Mesenchymal stem cell (in vitro differentiated cells and primary cell): Measurements from ENCODE around the gene PIM1.
A peak's percentile ranks its signal among the peaks of the same experiment; 100 is the strongest.

Experiments
- DNase-seq: peaks from one replicate; pipeline ENCODE4 v3.0.0-alpha.2; 2013
- H2AFZ ChIP-seq: one replicate; pipeline ENCODE4 v1.6.1; 2013; ENCODE audit warnings: low read depth, mild to moderate bottlenecking, control low read depth, inconsistent platforms, low read length, moderate library complexity
- H2AK5ac ChIP-seq: 2 replicates; pipeline ENCODE4 v1.6.1; 2013; ENCODE audit warnings: low read length, moderate library complexity, mild to moderate bottlenecking, inconsistent platforms; ENCODE audit not compliant: severe bottlenecking
- H2BK120ac ChIP-seq: one replicate; pipeline ENCODE4 v1.6.1; 2013; ENCODE audit warnings: low read depth, mild to moderate bottlenecking, inconsistent platforms, low read length, moderate library complexity
- H2BK12ac ChIP-seq, 2 experiments: one replicate each; pipeline ENCODE4 v1.6.1; 2013; ENCODE audit warnings: inconsistent platforms in 2 of 2, low read length in 2 of 2, mild to moderate bottlenecking in 2 of 2, moderate library complexity in 2 of 2, control low read depth in 1 of 2
- H2BK15ac ChIP-seq: one replicate; pipeline ENCODE4 v1.6.1; 2013; ENCODE audit warnings: mild to moderate bottlenecking, low read depth, inconsistent platforms; ENCODE audit not compliant: poor library complexity, severe bottlenecking
- H2BK5ac ChIP-seq: 2 replicates; pipeline ENCODE4 v1.6.1; 2013; ENCODE audit warnings: low read depth, mild to moderate bottlenecking, low read length, control low read depth, inconsistent platforms; ENCODE audit not compliant: poor library complexity, severe bottlenecking
- H3K14ac ChIP-seq, 2 experiments: one replicate each; pipeline ENCODE4 v1.6.1; 2013; ENCODE audit warnings: inconsistent platforms in 2 of 2, low read length in 2 of 2, control low read depth in 1 of 2, mild to moderate bottlenecking in 1 of 2, moderate library complexity in 1 of 2
- H3K18ac ChIP-seq, 2 experiments: one replicate each; pipeline ENCODE4 v1.6.1; 2013; ENCODE audit warnings: inconsistent platforms in 2 of 2, low read length in 2 of 2, control low read depth in 1 of 2, low read depth in 1 of 2, mild to moderate bottlenecking in 1 of 2
- H3K23ac ChIP-seq, 2 experiments: one replicate each; pipeline ENCODE4 v1.6.1; 2013; ENCODE audit warnings: inconsistent platforms in 2 of 2, low read length in 2 of 2, mild to moderate bottlenecking in 2 of 2, moderate library complexity in 2 of 2, control low read depth in 1 of 2
- H3K27ac ChIP-seq: 2 replicates; pipeline ENCODE4 v1.5.1; 2013; ENCODE audit warnings: mild to moderate bottlenecking, moderate library complexity, low read length, control low read depth, inconsistent platforms; ENCODE audit not compliant: poor library complexity, severe bottlenecking
- H3K27me3 ChIP-seq, 2 experiments: 2 replicates each; pipeline versions ENCODE4 v1.6.1 to v1.7.0; 2013; ENCODE audit warnings: low read length in 2 of 2, mild to moderate bottlenecking in 2 of 2, moderate library complexity in 2 of 2, control low read depth in 1 of 2, inconsistent platforms in 1 of 2; ENCODE audit not compliant: control insufficient read depth in 1 of 2, insufficient read depth in 1 of 2
- H3K36me3 ChIP-seq, 2 experiments: 2 replicates each; pipeline versions ENCODE4 v1.6.1 to v1.7.0; 2013; ENCODE audit warnings: low read length in 2 of 2, control low read depth in 1 of 2, inconsistent platforms in 1 of 2, low read depth in 1 of 2, mild to moderate bottlenecking in 1 of 2; ENCODE audit not compliant: insufficient read depth in 2 of 2, control insufficient read depth in 1 of 2
- H3K4ac ChIP-seq, 2 experiments: one replicate each; pipeline ENCODE4 v1.6.1; 2013; ENCODE audit warnings: inconsistent platforms in 2 of 2, low read length in 2 of 2, mild to moderate bottlenecking in 2 of 2, moderate library complexity in 2 of 2, control low read depth in 1 of 2, low read depth in 1 of 2
- H3K4me1 ChIP-seq: 2 replicates; pipeline ENCODE4 v1.6.1; 2013; ENCODE audit warnings: low read depth, low read length, control low read depth; ENCODE audit not compliant: control insufficient read depth, insufficient read depth
- H3K4me2 ChIP-seq: 2 replicates; pipeline ENCODE4 v1.6.1; 2013; ENCODE audit warnings: low read length, mild to moderate bottlenecking, inconsistent platforms; ENCODE audit not compliant: poor library complexity, severe bottlenecking
- H3K4me3 ChIP-seq, 2 experiments: 2 replicates each; pipeline versions ENCODE4 v1.5.1 to v1.7.0; 2013; ENCODE audit warnings: low read length in 2 of 2, mild to moderate bottlenecking in 2 of 2, control low read depth in 1 of 2, low read depth in 1 of 2; ENCODE audit not compliant: insufficient read depth in 1 of 2
- H3K79me1 ChIP-seq: replicated peaks from 2 replicates; pipeline ENCODE4 v1.6.1; 2013; ENCODE audit warnings: mild to moderate bottlenecking, control low read depth, low read length, inconsistent platforms; ENCODE audit not compliant: poor library complexity, severe bottlenecking
- H3K9ac ChIP-seq: 2 replicates; pipeline ENCODE4 v1.7.0; 2013; ENCODE audit warnings: mild to moderate bottlenecking, low read length, moderate library complexity
- H3K9me3 ChIP-seq: 2 replicates; pipeline ENCODE4 v1.7.0; 2013; ENCODE audit warnings: mild to moderate bottlenecking, low read length; ENCODE audit not compliant: control insufficient read depth
- H4K8ac ChIP-seq: one replicate; pipeline ENCODE4 v1.6.1; 2013; ENCODE audit warnings: inconsistent platforms, mild to moderate bottlenecking, low read length, moderate library complexity
- H4K91ac ChIP-seq: one replicate; pipeline ENCODE4 v1.6.1; 2013; ENCODE audit warnings: mild to moderate bottlenecking, low read length, inconsistent platforms
- WGBS: methylation state at CpG from one replicate; pipeline ENCODE4 v1.1.7; 2013; ENCODE audit warnings: mixed read lengths; 5-methylcytosine and 5-hydroxymethylcytosine counted together

The PIM1 gene

DNA sequence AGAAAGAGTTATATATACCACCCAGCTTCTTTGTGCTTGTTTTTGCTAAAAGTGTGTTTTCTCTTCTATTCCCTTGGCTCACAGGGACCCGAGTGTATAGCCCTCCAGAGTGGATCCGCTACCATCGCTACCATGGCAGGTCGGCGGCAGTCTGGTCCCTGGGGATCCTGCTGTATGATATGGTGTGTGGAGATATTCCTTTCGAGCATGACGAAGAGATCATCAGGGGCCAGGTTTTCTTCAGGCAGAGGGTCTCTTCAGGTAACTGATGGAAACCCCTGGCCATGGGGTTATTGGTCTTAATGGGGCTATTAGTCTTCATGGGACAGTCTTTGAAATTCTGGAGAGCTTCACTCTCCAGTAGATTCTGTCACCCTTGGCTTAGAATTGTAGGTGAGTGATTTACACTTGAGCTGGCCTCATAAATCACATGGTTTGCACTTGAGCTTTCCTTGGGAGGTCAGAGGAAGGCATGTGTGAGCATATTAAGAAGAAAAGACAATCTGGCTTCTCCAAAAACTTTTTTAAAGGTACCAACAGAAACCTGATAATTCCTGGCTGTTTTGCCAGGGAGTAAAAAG is 3.0 kb downstream of the PIM1 start:
- no peak overlapping the region for H2BK15ac ChIP-seq
- no peaks in the 10 kb centered on the region for H3K9me3 ChIP-seq
- no peak overlapping the region for H3K18ac ChIP-seq
- no peak overlapping the region for H2BK5ac ChIP-seq
- no peak overlapping the region for H2AFZ ChIP-seq
- no peak overlapping the region for H3K23ac ChIP-seq
- H2BK12ac ChIP-seq, result no peak overlapping the region
- no peak overlapping the region for H3K4ac ChIP-seq
- no peaks in the 10 kb centered on the region for H3K27me3 ChIP-seq
- 93% methylated on average over 7 of the region's 7 CpGs for WGBS
- peaks cover 36% of the 10 kb centered on the region in 2 experiments for H3K36me3 ChIP-seq
- peaks cover 25% of the 10 kb centered on the region for H3K79me1 ChIP-seq
- H3K4me2 ChIP-seq, result peak overlapping the region; percentile 7
- H2AK5ac ChIP-seq, result no peak overlapping the region
- H2BK120ac ChIP-seq, result no peak overlapping the region
- H3K27ac ChIP-seq, result no peak overlapping the region
- no peak overlapping the region for H3K14ac ChIP-seq
- H3K4me1 ChIP-seq, result peaks cover 11% of the 10 kb centered on the region
- DNase-seq, result no peak
- no peak overlapping the region for H4K8ac ChIP-seq
- H3K4me3 ChIP-seq, result peak overlapping the region in 1 of 2 experiments; percentile 90
- H3K9ac ChIP-seq, result peak overlapping the region; percentile 90
- H4K91ac ChIP-seq, result no peak overlapping the region

GRCh38 chr6:37173493-37174195 is 3.7 kb downstream of the PIM1 start:
- Histone ChIP-seq H3K36me3 (peaks cover 36% of the 10 kb centered on the region in 2 experiments), H3K18ac (no peak overlapping the region), H3K4me2 (no peak overlapping the region), H4K8ac (no peak overlapping the region), H2AK5ac (no peak overlapping the region), H3K14ac (no peak overlapping the region), H2AFZ (no peak overlapping the region), H3K4me3 (no peak overlapping the region), H2BK5ac (no peak overlapping the region), H3K23ac (peak overlapping the region in 1 of 2 experiments; percentile 32), H2BK12ac (no peak overlapping the region), H3K9ac (peak overlapping the region; percentile 90), H3K27me3 (no peaks in the 10 kb centered on the region), H3K4me1 (peaks cover 11% of the 10 kb centered on the region), H2BK15ac (no peak overlapping the region), H3K9me3 (no peaks in the 10 kb centered on the region), H3K4ac (no peak overlapping the region), H3K79me1 (peaks cover 25% of the 10 kb centered on the region), H2BK120ac (no peak overlapping the region), H4K91ac (no peak overlapping the region), H3K27ac (no peak overlapping the region)
- no peak for DNase-seq
- WGBS, result 88% methylated on average over 8 of the region's 9 CpGs

- peak overlapping the region; percentile 23 for H4K8ac ChIP-seq
- no peak overlapping the region for H3K4me2 ChIP-seq
- no peak for DNase-seq
- H3K79me1 ChIP-seq, result peaks cover 25% of the 10 kb centered on the region
- peak overlapping the region; percentile 90 for H3K9ac ChIP-seq
- peaks cover 9% of the 10 kb centered on the region for H3K4me1 ChIP-seq
- no peak overlapping the region for H2BK15ac ChIP-seq
- H2AFZ ChIP-seq, result no peak overlapping the region
- H3K18ac ChIP-seq, result no peak overlapping the region
- no peaks in the 10 kb centered on the region for H3K27me3 ChIP-seq
- H3K23ac ChIP-seq, result peak overlapping the region in 1 of 2 experiments; percentile 32
- H3K14ac ChIP-seq, result no peak overlapping the region
- no peak overlapping the region for H2BK5ac ChIP-seq
- no peak overlapping the region for H2BK120ac ChIP-seq
- peaks cover 36% of the 10 kb centered on the region in 2 experiments for H3K36me3 ChIP-seq
- H3K27ac ChIP-seq, result no peak overlapping the region
- H3K4ac ChIP-seq, result no peak overlapping the region
- 98% methylated on average over 3 of the region's 3 CpGs for WGBS
- no peak overlapping the region for H2BK12ac ChIP-seq
- H3K9me3 ChIP-seq, result no peaks in the 10 kb centered on the region
- H4K91ac ChIP-seq, result no peak overlapping the region
- no peak overlapping the region for H2AK5ac ChIP-seq
- H3K4me3 ChIP-seq, result no peak overlapping the region
Observed at GRCh38 chr6:37174196-37174514, 4.2 kb downstream of the PIM1 start.

DNA sequence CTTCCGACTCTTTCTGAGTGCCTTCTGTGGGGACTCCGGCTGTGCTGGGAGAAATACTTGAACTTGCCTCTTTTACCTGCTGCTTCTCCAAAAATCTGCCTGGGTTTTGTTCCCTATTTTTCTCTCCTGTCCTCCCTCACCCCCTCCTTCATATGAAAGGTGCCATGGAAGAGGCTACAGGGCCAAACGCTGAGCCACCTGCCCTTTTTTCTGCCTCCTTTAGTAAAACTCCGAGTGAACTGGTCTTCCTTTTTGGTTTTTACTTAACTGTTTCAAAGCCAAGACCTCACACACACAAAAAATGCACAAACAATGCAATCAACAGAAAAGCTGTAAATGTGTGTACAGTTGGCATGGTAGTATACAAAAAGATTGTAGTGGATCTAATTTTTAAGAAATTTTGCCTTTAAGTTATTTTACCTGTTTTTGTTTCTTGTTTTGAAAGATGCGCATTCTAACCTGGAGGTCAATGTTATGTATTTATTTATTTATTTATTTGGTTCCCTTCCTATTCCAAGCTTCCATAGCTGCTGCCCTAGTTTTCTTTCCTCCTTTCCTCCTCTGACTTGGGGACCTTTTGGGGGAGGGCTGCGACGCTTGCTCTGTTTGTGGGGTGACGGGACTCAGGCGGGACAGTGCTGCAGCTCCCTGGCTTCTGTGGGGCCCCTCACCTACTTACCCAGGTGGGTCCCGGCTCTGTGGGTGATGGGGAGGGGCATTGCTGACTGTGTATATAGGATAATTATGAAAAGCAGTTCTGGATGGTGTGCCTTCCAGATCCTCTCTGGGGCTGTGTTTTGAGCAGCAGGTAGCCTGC is 4.8 kb downstream of the PIM1 start:
- no peaks in the 10 kb centered on the region for H3K9me3 ChIP-seq
- peaks cover 25% of the 10 kb centered on the region for H3K79me1 ChIP-seq
- no peak overlapping the region for H2BK120ac ChIP-seq
- H2AFZ ChIP-seq, result no peak overlapping the region
- no peak overlapping the region for H3K14ac ChIP-seq
- no peak overlapping the region for H3K23ac ChIP-seq
- H3K27me3 ChIP-seq, result no peaks in the 10 kb centered on the region
- no peak overlapping the region for H2BK12ac ChIP-seq
- no peak overlapping the region for H3K4me2 ChIP-seq
- H3K4me1 ChIP-seq, result peaks cover 9% of the 10 kb centered on the region
- peak overlapping the region; percentile 23 for H4K8ac ChIP-seq
- no peak overlapping the region for H2BK5ac ChIP-seq
- H3K27ac ChIP-seq, result no peak overlapping the region
- peaks cover 36% of the 10 kb centered on the region in 2 experiments for H3K36me3 ChIP-seq
- WGBS, result over 99% methylated on average over 8 of the region's 10 CpGs
- no peak overlapping the region for H2AK5ac ChIP-seq
- H4K91ac ChIP-seq, result no peak overlapping the region
- H3K4me3 ChIP-seq, result no peak overlapping the region
- H3K9ac ChIP-seq, result no peak overlapping the region
- no peak overlapping the region for H3K4ac ChIP-seq
- no peak overlapping the region for H3K18ac ChIP-seq
- peak overlapping the region; percentile 46 for H2BK15ac ChIP-seq
- DNase-seq, result no peak
